OCI-LY3 (cell line): ENCODE measurements around the gene TMC6.
A peak's percentile ranks its signal among the peaks of the same experiment; 100 is the strongest.

Source experiments
- H2AFZ ChIP-seq: fragments of 200-600, 300-600 bp; shearing (Covaris generic); 2 replicates; pipeline ENCODE4 v1.6.0; 2014; ENCODE audit warnings: antibody characterized with exemption, low read depth, low read length
- H3K27ac ChIP-seq: fragments of 200-600, 300-600 bp; sonication (generic); 2 replicates; pipeline ENCODE4 v1.5.1; 2014; ENCODE audit warnings: mild to moderate bottlenecking, low read length, moderate library complexity, mixed read lengths
- H3K27me3 ChIP-seq: fragments of 200-600, 300-600 bp; sonication (generic); 2 replicates; pipeline ENCODE4 v1.6.1; 2014; ENCODE audit warnings: low read depth, low read length, mixed read lengths
- H3K36me3 ChIP-seq: fragments of 200-600, 300-600 bp; sonication (generic); replicated peaks from 2 replicates; pipeline ENCODE3; 2014; ENCODE audit warnings: low read depth, low read length, mixed read lengths
- H3K4me1 ChIP-seq: fragments of 300-600, 200-600 bp; sonication (generic); 2 replicates; pipeline ENCODE4 v1.6.1; 2014; ENCODE audit warnings: low read length, mixed read lengths
- H3K4me2 ChIP-seq: fragments of 200-600, 300-600 bp; sonication (generic); 2 replicates; pipeline ENCODE4 v1.6.1; 2014; ENCODE audit warnings: low read length, mixed read lengths
- H3K4me3 ChIP-seq: fragments of 300-600, 200-600 bp; sonication (generic); 2 replicates; pipeline ENCODE4 v1.5.1; 2014; ENCODE audit warnings: antibody characterized with exemption, mild to moderate bottlenecking, low read length, moderate library complexity
- H3K79me2 ChIP-seq: fragments of 300-600, 200-600 bp; shearing (Covaris generic); 2 replicates; pipeline ENCODE4 v1.6.1; 2014; ENCODE audit warnings: mild to moderate bottlenecking, low read length, mixed read lengths
- H3K9ac ChIP-seq: fragments of 300-600, 200-600 bp; shearing (Covaris generic); 2 replicates; pipeline ENCODE4 v1.6.0; 2014; ENCODE audit warnings: mild to moderate bottlenecking, low read length, moderate library complexity
- H3K9me3 ChIP-seq: fragments of 200-600, 300-600 bp; shearing (Covaris generic); 2 replicates; pipeline ENCODE4 v1.6.1; 2014; ENCODE audit warnings: low read length, mixed read lengths; ENCODE audit not compliant: insufficient read depth
- H4K20me1 ChIP-seq: fragments of 200-600, 300-600 bp; sonication (generic); 2 replicates; pipeline ENCODE4 v1.6.1; 2016; ENCODE audit warnings: low read length, mixed read lengths; ENCODE audit not compliant: insufficient read depth
- EZH2phosphoT487 ChIP-seq: fragments of 200-600 bp; shearing (Covaris generic); IDR thresholded peaks from 2 replicates; pipeline ENCODE4 v1.6.1; 2018; ENCODE audit warnings: antibody characterized with exemption, mixed run types, low read depth
- TF ChIP-seq, protein P1 (sequence below): fragments of 200-600, 300-600 bp; sonication (generic); IDR thresholded peaks from 2 replicates; pipeline ENCODE4 v1.5.1; 2014; ENCODE audit warnings: antibody characterized with exemption, low read length, low read depth

Gene TMC6

DNA sequence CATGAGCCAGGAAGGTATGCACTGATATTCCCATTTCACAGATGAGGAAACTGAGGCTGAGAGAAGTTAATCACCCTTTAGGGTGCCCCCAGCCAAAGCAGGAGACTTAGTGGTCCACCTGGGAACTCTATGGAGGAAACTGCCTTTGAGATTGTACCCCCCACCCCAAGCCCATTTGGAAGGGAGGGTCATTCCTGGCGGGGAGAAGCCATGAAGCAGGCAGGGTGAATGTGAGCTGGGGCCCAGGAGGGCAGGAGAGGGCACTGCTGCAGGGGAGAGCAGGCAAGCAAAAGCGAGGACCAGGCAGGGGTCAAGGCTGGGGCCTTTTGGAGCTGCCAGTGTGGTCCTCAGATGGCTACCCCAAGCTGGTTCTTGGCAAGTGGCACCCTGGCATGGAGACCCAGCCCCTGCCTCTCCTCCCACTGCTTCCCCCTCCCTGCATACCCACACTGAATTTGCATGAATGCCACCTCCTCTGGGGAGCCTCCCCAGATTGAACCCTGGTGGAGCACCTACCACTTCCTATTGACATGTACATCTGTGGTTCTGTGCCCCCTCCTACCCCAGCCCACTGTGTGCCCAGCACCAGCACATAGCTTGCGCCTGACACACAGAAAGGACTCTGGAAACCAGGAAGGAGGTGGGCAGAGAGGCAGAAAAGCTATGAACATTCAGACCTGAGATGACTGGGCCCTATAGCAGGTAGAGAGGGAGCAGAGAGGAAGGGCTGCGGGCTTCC, 965 bp upstream of the TMC6 start:
- H2AFZ ChIP-seq: 0 out of 2 replicates have a peak overlapping the region, but pooled peaks have one; percentile 49
- H3K4me3 ChIP-seq: peak overlapping the region; percentile 91
- H3K36me3 ChIP-seq: peaks cover 7% of the 10 kb centered on the region
- no peaks in the 10 kb centered on the region for H4K20me1 ChIP-seq
- peaks cover 79% of the 10 kb centered on the region for H3K4me1 ChIP-seq
- peak overlapping the region; percentile 69 for H3K27ac ChIP-seq
- peak overlapping the region; percentile 96 for H3K4me2 ChIP-seq
- H3K79me2 ChIP-seq: peaks cover 34% of the 10 kb centered on the region
- peak overlapping the region; percentile 86 for H3K9ac ChIP-seq
- no peaks in the 10 kb centered on the region for H3K27me3 ChIP-seq
- TF ChIP-seq, protein P1, sequence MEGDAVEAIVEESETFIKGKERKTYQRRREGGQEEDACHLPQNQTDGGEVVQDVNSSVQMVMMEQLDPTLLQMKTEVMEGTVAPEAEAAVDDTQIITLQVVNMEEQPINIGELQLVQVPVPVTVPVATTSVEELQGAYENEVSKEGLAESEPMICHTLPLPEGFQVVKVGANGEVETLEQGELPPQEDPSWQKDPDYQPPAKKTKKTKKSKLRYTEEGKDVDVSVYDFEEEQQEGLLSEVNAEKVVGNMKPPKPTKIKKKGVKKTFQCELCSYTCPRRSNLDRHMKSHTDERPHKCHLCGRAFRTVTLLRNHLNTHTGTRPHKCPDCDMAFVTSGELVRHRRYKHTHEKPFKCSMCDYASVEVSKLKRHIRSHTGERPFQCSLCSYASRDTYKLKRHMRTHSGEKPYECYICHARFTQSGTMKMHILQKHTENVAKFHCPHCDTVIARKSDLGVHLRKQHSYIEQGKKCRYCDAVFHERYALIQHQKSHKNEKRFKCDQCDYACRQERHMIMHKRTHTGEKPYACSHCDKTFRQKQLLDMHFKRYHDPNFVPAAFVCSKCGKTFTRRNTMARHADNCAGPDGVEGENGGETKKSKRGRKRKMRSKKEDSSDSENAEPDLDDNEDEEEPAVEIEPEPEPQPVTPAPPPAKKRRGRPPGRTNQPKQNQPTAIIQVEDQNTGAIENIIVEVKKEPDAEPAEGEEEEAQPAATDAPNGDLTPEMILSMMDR: no peak
- no peaks in the 10 kb centered on the region for H3K9me3 ChIP-seq

DNA sequence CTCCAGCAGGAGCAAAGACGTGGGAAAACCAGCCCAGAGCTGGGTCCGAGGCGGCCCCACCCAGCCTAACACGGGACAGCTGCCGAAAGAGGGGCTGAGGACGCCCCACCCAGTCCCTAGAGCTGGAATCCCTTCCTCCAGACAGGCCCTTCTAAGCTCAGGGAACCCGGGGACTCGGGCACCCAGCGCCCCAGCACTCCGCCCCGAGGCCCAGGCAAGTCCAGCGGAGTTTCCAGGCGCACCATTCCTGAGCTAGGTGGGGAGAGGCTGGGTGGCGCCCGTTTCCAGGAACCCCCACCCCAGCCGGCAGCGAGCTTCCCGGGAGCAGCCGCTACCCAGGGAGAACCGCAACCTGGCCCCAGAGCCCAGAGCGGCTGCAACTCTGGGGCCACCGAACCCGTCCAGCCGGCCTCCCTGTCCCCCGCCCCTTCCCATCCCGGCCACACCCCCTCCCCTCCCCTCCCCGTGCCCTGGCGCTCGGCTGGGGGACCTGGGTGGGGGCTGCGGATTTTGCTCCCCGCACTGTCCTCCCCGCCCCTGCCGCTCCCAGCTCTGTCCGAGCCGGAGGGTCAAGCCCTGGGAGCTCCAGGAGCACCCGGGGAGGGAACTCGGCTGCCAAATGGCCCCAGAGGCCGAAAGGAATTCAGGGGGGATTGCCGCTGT, 536 bp downstream of the TMC6 start:
- peaks cover 36% of the 10 kb centered on the region for H3K79me2 ChIP-seq
- no peaks in the 10 kb centered on the region for H3K27me3 ChIP-seq
- TF ChIP-seq EZH2phosphoT487: no peak
- TF ChIP-seq, protein P1: no peak
- peak overlapping the region; percentile 96 for H3K4me2 ChIP-seq
- H3K4me3 ChIP-seq: peak overlapping the region; percentile 91
- peak overlapping the region; percentile 98 for H3K9ac ChIP-seq
- H3K27ac ChIP-seq: peak overlapping the region; percentile 77
- peaks cover 2% of the 10 kb centered on the region; the same call in 1 of the 2 replicates for H4K20me1 ChIP-seq
- H2AFZ ChIP-seq: no peak overlapping the region
- no peaks in the 10 kb centered on the region for H3K9me3 ChIP-seq
- peaks cover 74% of the 10 kb centered on the region for H3K4me1 ChIP-seq
- H3K36me3 ChIP-seq: peaks cover 16% of the 10 kb centered on the region

DNA sequence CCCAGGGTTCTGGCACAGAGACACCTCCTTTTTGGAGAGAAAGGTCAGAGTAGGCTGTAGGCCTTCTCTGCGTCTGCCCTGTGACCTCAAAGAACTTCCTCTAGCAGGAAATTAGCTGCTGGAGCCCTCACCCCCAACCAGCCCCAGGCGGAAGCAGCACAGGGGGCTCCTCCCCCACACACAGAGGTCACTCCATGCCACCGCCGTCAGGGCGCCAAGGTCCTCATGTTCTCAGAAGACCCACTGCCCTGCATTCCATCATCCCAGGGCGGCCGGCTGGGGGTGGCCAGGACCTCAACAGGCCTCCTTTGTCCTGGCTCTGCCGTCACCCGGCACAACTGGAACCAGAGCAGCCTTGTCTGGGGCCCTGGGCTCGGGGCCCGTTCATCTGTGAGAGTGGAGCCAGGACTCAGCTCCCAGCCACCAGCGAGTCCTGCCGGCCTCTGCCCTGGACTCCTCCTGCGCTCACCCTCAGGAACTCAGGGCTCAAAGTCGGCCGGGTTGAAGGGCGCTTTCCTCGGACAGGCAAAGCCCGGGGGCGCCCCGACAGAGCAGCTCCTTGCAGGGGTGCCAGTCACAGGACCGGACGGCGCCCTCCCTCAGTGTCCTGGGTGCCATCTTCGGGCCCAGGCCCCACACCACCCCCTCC, 1.2 kb downstream of the TMC6 start:
- Histone ChIP-seq H2AFZ (no peak overlapping the region), H3K4me1 (peaks cover 67% of the 10 kb centered on the region), H3K9ac (peak overlapping the region; percentile 98), H3K36me3 (peaks cover 22% of the 10 kb centered on the region), H3K27ac (peak overlapping the region; percentile 77), H3K4me2 (peak overlapping the region; percentile 96), H3K9me3 (no peaks in the 10 kb centered on the region), H4K20me1 (peaks cover 7% of the 10 kb centered on the region), H3K79me2 (peaks cover 37% of the 10 kb centered on the region), H3K4me3 (peak overlapping the region; percentile 91), H3K27me3 (no peaks in the 10 kb centered on the region)
- TF ChIP-seq, protein P1: no peak
- TF ChIP-seq EZH2phosphoT487: no peak

DNA sequence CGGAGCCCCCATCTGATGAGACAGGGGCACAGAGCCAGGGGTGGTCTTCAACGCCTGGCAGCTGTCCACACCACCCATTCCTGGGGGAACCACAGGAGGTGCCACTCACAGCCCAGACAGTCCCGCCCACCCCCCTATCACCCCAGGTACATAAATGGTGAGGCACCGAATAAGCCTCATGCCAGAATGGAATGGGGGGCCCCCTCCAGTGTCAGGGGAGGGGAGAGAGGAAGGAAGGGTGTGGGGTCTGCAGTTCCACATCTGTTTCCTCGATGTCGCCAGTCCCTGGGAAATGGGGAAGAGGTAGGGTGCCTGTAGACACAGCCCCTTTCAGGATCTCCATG, 1.7 kb downstream of the TMC6 start:
- Histone ChIP-seq H3K4me1 (peaks cover 69% of the 10 kb centered on the region), H2AFZ (no peak overlapping the region), H3K27ac (peak overlapping the region; percentile 77), H3K36me3 (peaks cover 27% of the 10 kb centered on the region), H3K79me2 (peaks cover 37% of the 10 kb centered on the region), H3K9ac (peak overlapping the region; percentile 98), H3K4me2 (peak overlapping the region; percentile 96), H3K27me3 (no peaks in the 10 kb centered on the region), H3K9me3 (no peaks in the 10 kb centered on the region), H4K20me1 (peaks cover 9% of the 10 kb centered on the region), H3K4me3 (peak overlapping the region; percentile 91)
- TF ChIP-seq EZH2phosphoT487: no peak
- TF ChIP-seq, protein P1: no peak
